ENCODE data around the gene SLC9A1. TPM values are rescaled to one million over a fixed set of nuclear protein-coding genes. Genes with fewer than 3 reads are reported as not detected.
A peak's percentile ranks its signal among the peaks of the same experiment; 100 is the strongest.

The SLC9A1 gene
- total RNA-seq, 6 experiments from 2014 or later, result 1.7 to 4.3 (median 3.0) TPM

- Histone ChIP-seq H3K27me3 (no peaks in the 10 kb centered on the region), H3K4me3 (no peak overlapping the region), H3K27ac (no peak overlapping the region), H3K4me1 (no peaks in the 10 kb centered on the region), H3K36me3 (no peaks in the 10 kb centered on the region), H3K9me3 (no peaks in the 10 kb centered on the region)
- WGBS (ENCODE audit: insufficient coverage, low coverage, low lambda C conversion rate, missing lambda C conversion rate), result 95% methylated on average over 3 of the region's 6 CpGs
- TF ChIP-seq POLR2A (IDR thresholded peaks at IDR 0.05) (no peak), CTCF (IDR thresholded peaks at IDR 0.05) (no peak)
- ATAC-seq, result no peak
- intact Hi-C loops (cut with DNase I), result no loop called here
- no peak for DNase-seq
These were observed 14.9 kb downstream of the SLC9A1 start for GRCh38 chr1:27139980-27140379.

GRCh38 chr1:27138927-27139326 is 16.0 kb downstream of the SLC9A1 start:
- DNase-seq (no peak), ATAC-seq (no peak)
- Histone ChIP-seq H3K36me3 (no peaks in the 10 kb centered on the region), H3K27ac (no peak overlapping the region), H3K27me3 (no peaks in the 10 kb centered on the region), H3K4me1 (no peaks in the 10 kb centered on the region), H3K9me3 (no peaks in the 10 kb centered on the region), H3K4me3 (no peak overlapping the region)
- no peak for TF ChIP-seq CTCF (IDR thresholded peaks at IDR 0.05)
- TF ChIP-seq POLR2A (IDR thresholded peaks at IDR 0.05), result no peak
- no CpG with 5 or more reads among the region's 6 CpGs for WGBS (ENCODE audit: insufficient coverage, low coverage, low lambda C conversion rate, missing lambda C conversion rate)
- intact Hi-C loops (cut with DNase I), result no loop called here

GRCh38 chr1:27138368-27138767 is 16.6 kb downstream of the SLC9A1 start:
- DNase-seq, result no peak
- Histone ChIP-seq H3K27me3 (no peaks in the 10 kb centered on the region), H3K9me3 (no peaks in the 10 kb centered on the region), H3K4me3 (no peak overlapping the region), H3K36me3 (no peaks in the 10 kb centered on the region), H3K27ac (peak overlapping the region in 1 of 3 donors; percentile 55), H3K4me1 (no peaks in the 10 kb centered on the region)
- no peak for TF ChIP-seq POLR2A (IDR thresholded peaks at IDR 0.05)
- TF ChIP-seq CTCF (IDR thresholded peaks at IDR 0.05), result no peak
- 89% methylated on average over 10 of the region's 10 CpGs for WGBS (ENCODE audit: insufficient coverage, low coverage, low lambda C conversion rate, missing lambda C conversion rate)
- ATAC-seq, result no peak
- intact Hi-C loops (cut with DNase I), result no loop called here

GRCh38 chr1:27137544-27138075 is 17.3 kb downstream of the SLC9A1 start:
- intact Hi-C loops (cut with DNase I), result no loop called here
- no peak for TF ChIP-seq CTCF (IDR thresholded peaks at IDR 0.05)
- TF ChIP-seq POLR2A (IDR thresholded peaks at IDR 0.05), result no peak
- WGBS (ENCODE audit: insufficient coverage, low coverage, low lambda C conversion rate, missing lambda C conversion rate), result no CpG with 5 or more reads among the region's 11 CpGs
- Histone ChIP-seq H3K36me3 (no peaks in the 10 kb centered on the region), H3K9me3 (no peaks in the 10 kb centered on the region), H3K27me3 (no peaks in the 10 kb centered on the region), H3K27ac (peak overlapping the region in 2 of 3 donors; percentile 47 to 55), H3K4me3 (no peak overlapping the region), H3K4me1 (no peaks in the 10 kb centered on the region)
- DNase-seq (peak in 2 of 3 donors; percentile 58 to 70), ATAC-seq (peak; percentile 31 to 66 (median 46))

Measured in right lobe of liver (tissue), 6 donors.